ENCODE results near the gene ING5. TPM values are rescaled to one million over a fixed set of nuclear protein-coding genes. Genes with fewer than 3 reads are reported as not detected.

ING5 gene
- total RNA-seq, 2 experiments from 2014 or later = 51.2 to 51.3 TPM

DNA sequence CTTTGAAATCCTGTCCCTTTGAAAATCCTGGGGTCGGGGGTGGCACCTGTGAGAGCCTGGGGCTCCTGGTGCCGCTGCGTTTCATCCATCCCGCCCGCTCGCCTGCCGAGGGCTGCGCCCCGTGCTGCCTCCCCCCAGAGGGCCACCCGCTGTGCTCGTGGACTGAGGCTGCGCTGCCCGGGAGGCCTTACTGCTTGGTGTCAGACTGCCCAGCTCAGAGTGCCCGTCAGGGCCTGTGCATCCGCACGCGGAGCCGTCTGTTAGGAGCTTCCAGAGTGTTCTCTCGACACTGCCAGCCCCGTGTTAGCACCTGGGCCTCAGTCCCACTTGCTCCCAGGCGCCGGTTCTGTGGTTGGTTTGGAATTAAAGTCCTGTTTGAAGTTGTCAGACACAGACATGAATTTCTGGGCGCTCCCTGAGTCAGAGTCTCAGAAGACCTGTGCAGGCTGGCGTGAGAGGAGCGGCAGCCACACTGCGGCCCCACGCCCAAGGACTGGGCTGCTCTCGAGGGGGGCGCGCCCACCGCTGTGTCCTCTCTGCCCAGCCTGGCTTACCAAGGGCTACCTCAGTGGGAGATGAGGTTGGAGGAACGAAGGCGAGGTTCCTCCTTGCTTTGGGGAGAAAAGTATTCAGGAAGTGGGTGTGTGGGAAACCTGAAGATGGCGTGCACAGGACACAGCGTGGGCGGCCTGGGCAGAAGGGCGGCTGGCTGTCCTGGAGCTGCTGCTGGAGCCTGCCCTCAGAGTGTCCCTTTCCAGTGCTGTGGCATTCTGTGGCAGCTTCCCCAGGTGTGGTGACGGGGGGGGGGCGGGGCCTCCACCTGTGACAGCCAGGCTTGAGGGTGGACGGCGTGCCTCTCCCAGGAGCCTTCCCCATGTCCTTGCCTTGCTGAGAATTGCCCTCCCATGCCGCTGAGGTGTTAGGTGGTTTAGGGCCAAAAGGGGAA lies 29.3 kb upstream of the ING5 start:
- Histone ChIP-seq H3K27me3 (ENCODE audit: control insufficient read depth in 1 of 2, insufficient read depth in 2 of 2, low read length in 2 of 2) (no peaks in the 10 kb centered on the region), H3K36me3 (ENCODE audit: insufficient read depth, low read length) (peaks cover 46% of the 10 kb centered on the region), H3K9me3 (ENCODE audit: control insufficient read depth in 1 of 2, insufficient read depth in 1 of 2, low read length in 2 of 2) (no peaks in the 10 kb centered on the region), H3K4me1 (ENCODE audit: insufficient read depth, low read length) (no peaks in the 10 kb centered on the region), H3K4me3 (ENCODE audit: low read length) (no peak overlapping the region), H3K27ac (ENCODE audit: low read depth in 1 of 2, low read length in 2 of 2) (no peak overlapping the region)
- no peaks in the 10 kb centered on the region for H3K27me3 Mint-ChIP-seq
- TF ChIP-seq, protein P1, sequence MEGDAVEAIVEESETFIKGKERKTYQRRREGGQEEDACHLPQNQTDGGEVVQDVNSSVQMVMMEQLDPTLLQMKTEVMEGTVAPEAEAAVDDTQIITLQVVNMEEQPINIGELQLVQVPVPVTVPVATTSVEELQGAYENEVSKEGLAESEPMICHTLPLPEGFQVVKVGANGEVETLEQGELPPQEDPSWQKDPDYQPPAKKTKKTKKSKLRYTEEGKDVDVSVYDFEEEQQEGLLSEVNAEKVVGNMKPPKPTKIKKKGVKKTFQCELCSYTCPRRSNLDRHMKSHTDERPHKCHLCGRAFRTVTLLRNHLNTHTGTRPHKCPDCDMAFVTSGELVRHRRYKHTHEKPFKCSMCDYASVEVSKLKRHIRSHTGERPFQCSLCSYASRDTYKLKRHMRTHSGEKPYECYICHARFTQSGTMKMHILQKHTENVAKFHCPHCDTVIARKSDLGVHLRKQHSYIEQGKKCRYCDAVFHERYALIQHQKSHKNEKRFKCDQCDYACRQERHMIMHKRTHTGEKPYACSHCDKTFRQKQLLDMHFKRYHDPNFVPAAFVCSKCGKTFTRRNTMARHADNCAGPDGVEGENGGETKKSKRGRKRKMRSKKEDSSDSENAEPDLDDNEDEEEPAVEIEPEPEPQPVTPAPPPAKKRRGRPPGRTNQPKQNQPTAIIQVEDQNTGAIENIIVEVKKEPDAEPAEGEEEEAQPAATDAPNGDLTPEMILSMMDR (IDR thresholded peaks at IDR 0.05) = no peak
- no peak for ATAC-seq (ENCODE audit: poor library complexity)
- peaks cover 55% of the 10 kb centered on the region for H3K36me3 Mint-ChIP-seq (ENCODE audit: low read depth)
- intact Hi-C loops (cut with DNase I, micrococcal nuclease) = no loop called here
- H3K9me3 Mint-ChIP-seq = no peaks in the 10 kb centered on the region
- DNase-seq = no peak
- ChIA-PET POLR2A (no interaction called here), CTCF (no interaction called here)
- H3K27ac Mint-ChIP-seq = no peak overlapping the region
- H3K4me3 Mint-ChIP-seq = no peak overlapping the region
- H3K4me1 Mint-ChIP-seq (ENCODE audit: low read depth) = peaks cover 5% of the 10 kb centered on the region

DNA sequence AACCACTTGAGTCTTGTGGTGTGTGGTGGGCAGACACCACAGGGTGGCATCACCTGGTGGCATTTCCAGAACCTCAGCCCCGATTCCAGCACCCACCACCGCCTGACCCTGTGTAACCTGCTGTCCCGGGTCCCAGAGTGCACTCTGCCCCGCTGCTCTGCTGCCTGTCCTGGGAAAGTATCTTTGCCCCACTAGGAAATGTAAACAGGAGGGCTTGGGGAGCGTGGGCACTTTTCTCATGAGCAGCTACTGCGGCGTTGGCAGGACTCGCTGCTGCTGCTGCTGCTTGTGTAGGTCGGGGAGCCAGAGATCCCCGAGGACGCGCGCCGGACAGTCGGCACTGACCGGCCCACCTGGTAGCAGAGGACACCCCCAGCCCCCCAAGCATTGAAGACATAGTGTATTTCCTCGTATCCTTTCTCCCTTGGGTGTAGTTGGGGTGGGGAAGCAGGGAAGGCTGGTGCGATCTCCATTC lies 28.6 kb upstream of the ING5 start:
- ATAC-seq (ENCODE audit: poor library complexity) (no peak), DNase-seq (no peak)
- Histone ChIP-seq H3K4me1 (ENCODE audit: insufficient read depth, low read length) (no peaks in the 10 kb centered on the region), H3K27me3 (ENCODE audit: control insufficient read depth in 1 of 2, insufficient read depth in 2 of 2, low read length in 2 of 2) (no peaks in the 10 kb centered on the region), H3K9me3 (ENCODE audit: control insufficient read depth in 1 of 2, insufficient read depth in 1 of 2, low read length in 2 of 2) (no peaks in the 10 kb centered on the region), H3K4me3 (ENCODE audit: low read length) (no peak overlapping the region), H3K36me3 (ENCODE audit: insufficient read depth, low read length) (peaks cover 46% of the 10 kb centered on the region), H3K27ac (ENCODE audit: low read depth in 1 of 2, low read length in 2 of 2) (no peak overlapping the region)
- TF ChIP-seq, protein P1 (IDR thresholded peaks at IDR 0.05) = no peak
- intact Hi-C loops (cut with DNase I, micrococcal nuclease) = no loop called here
- Mint-ChIP-seq H3K4me1 (ENCODE audit: low read depth) (peaks cover 5% of the 10 kb centered on the region), H3K9me3 (no peaks in the 10 kb centered on the region), H3K36me3 (ENCODE audit: low read depth) (peaks cover 54% of the 10 kb centered on the region), H3K27me3 (no peaks in the 10 kb centered on the region), H3K4me3 (no peak overlapping the region), H3K27ac (peak overlapping the region; percentile 30)
- POLR2A ChIA-PET = no interaction called here
- CTCF ChIA-PET = no interaction called here

DNA sequence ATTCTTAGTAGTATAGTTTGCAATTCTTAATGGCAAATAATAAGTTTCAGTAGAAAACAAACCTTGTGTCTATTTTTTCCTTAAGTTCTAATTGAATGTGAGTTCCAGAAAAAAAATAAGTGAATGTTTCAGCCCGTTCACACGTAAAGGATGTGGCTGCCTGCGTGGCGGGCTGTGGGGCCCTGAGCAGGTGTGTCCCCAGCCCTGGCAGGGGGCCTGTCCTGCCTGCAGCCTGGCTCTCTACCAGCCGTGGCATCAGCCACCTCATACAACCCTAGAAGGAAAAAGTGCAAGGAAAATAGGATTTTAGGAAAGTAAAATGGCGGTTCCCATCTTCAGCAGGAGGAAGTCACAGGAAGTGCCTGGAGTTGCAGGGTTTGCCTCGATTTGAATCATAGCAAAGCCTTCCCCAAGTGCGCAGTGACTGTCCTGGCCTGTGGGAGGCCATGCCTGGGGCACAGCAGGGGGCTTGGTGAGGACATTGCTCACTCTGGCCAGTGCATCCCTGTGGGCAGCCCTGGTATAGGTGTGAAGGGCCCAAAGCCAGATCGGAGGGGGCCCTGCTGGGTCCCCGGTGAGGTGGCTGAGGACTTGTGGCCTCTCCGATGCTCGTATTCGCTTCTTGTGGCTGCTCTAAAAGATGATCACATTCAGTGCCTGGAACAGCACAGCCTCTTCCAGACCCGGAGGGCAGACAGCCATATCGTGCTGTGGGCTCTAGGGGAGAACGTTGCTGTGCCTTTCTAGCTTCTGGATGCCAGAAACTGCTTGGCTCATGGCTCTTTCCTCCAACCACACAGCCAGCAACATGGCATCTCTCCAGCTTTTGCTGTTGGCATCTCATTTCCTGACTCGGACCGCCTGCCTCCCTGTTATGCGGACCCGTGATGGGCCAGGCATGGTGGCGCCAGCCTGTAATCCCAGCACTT lies 27.8 kb upstream of the ING5 start:
- H3K36me3 Mint-ChIP-seq (ENCODE audit: low read depth) = peaks cover 52% of the 10 kb centered on the region
- H3K27ac Mint-ChIP-seq = peak overlapping the region; percentile 30
- Histone ChIP-seq H3K27me3 (ENCODE audit: control insufficient read depth in 1 of 2, insufficient read depth in 2 of 2, low read length in 2 of 2) (no peaks in the 10 kb centered on the region), H3K9me3 (ENCODE audit: control insufficient read depth in 1 of 2, insufficient read depth in 1 of 2, low read length in 2 of 2) (no peaks in the 10 kb centered on the region), H3K36me3 (ENCODE audit: insufficient read depth, low read length) (peaks cover 45% of the 10 kb centered on the region), H3K27ac (ENCODE audit: low read depth in 1 of 2, low read length in 2 of 2) (no peak overlapping the region), H3K4me1 (ENCODE audit: insufficient read depth, low read length) (no peaks in the 10 kb centered on the region), H3K4me3 (ENCODE audit: low read length) (no peak overlapping the region)
- TF ChIP-seq, protein P1 (IDR thresholded peaks at IDR 0.05) = no peak
- CTCF ChIA-PET = no interaction called here
- intact Hi-C loops (cut with DNase I, micrococcal nuclease) = no loop called here
- H3K4me1 Mint-ChIP-seq (ENCODE audit: low read depth) = peaks cover 5% of the 10 kb centered on the region
- H3K27me3 Mint-ChIP-seq = no peaks in the 10 kb centered on the region
- no peaks in the 10 kb centered on the region for H3K9me3 Mint-ChIP-seq
- DNase-seq (no peak), ATAC-seq (ENCODE audit: poor library complexity) (no peak)
- H3K4me3 Mint-ChIP-seq = no peak overlapping the region
- POLR2A ChIA-PET = no interaction called here

All from CD4-positive, alpha-beta T cell (primary cell).